Lung (tissue), 12 donors: ENCODE data around the gene PLCB4. TPM values are rescaled to one million over a fixed set of nuclear protein-coding genes. Genes with fewer than 3 reads are reported as not detected.

Source experiments
- ATAC-seq: fragments of 200-7000 bp; cut with Tn5 transposase; one replicate; pipeline ENCODE4 v1.9.1; 2020; ENCODE audit warnings: moderate number of reproducible peaks; ENCODE audit not compliant: insufficient read depth, low FRiP score
- DNase-seq, 3 donors: peaks; one replicate each; pipeline ENCODE4 v3.0.0-alpha.2; 2013 to 2017
- H3K27ac ChIP-seq, 2 donors: one replicate each; pipeline ENCODE4 v1.5.1; 2013; ENCODE audit warnings: mild to moderate bottlenecking in 2 of 2, moderate library complexity in 2 of 2, control low read depth in 1 of 2, inconsistent platforms in 1 of 2, low read depth in 1 of 2, low read length in 1 of 2
- H3K27me3 ChIP-seq, 3 donors: one replicate each; pipeline ENCODE4 v1.5.1; 2013; ENCODE audit warnings: low read length in 2 of 3; ENCODE audit not compliant: control insufficient read depth in 3 of 3, insufficient read depth in 3 of 3
- H3K36me3 ChIP-seq, 4 donors: one replicate each; pipeline ENCODE4 v1.5.1; 2013; ENCODE audit warnings: low read length in 4 of 4, mild to moderate bottlenecking in 1 of 4, moderate library complexity in 1 of 4; ENCODE audit not compliant: control insufficient read depth in 4 of 4, insufficient read depth in 4 of 4
- H3K4me1 ChIP-seq, 5 donors: one replicate each; pipeline ENCODE4 v1.5.1; 2013; ENCODE audit warnings: low read length in 5 of 5, mild to moderate bottlenecking in 2 of 5, moderate library complexity in 1 of 5; ENCODE audit not compliant: control insufficient read depth in 5 of 5, insufficient read depth in 5 of 5
- H3K4me3 ChIP-seq: one replicate; pipeline ENCODE4 v1.5.1; 2013; ENCODE audit warnings: mild to moderate bottlenecking, control low read depth, moderate library complexity
- H3K9ac ChIP-seq, 2 donors: one replicate each; pipeline ENCODE4 v1.5.1; 2013; ENCODE audit warnings: low read length in 2 of 2, control low read depth in 1 of 2; ENCODE audit not compliant: insufficient read depth in 1 of 2
- H3K9me3 ChIP-seq, 4 donors: one replicate each; pipeline ENCODE4 v1.5.1; 2013; ENCODE audit warnings: low read length in 3 of 4, mild to moderate bottlenecking in 1 of 4, moderate library complexity in 1 of 4; ENCODE audit not compliant: control insufficient read depth in 4 of 4, insufficient read depth in 3 of 4
- WGBS, 2 donors: extraction: QIAGEN DNeasy Blood & Tissue Kit; methylation state at CpG; one replicate each; pipeline ENCODE4 v1.1.7; 2013; 5-methylcytosine and 5-hydroxymethylcytosine counted together
- polyA plus RNA-seq, 2 donors: library from polyadenylated mRNA; stranded (reverse); fragments of 200-250 nt; gene quantifications; one replicate each; pipeline ENCODE4 v1.2.1, GENCODE V29; 2013
- total RNA-seq, 2 donors: library from RNA; depleted of rRNA in 1 of 2; stranded (reverse); fragments of >200 nt in 1 of 2; gene quantifications; one replicate each; pipeline ENCODE4 v1.2.1, GENCODE V29; 2014 to 2021
- TF ChIP-seq, protein P1 (sequence below): IDR thresholded peaks from 2 replicates; pipeline ENCODE4 v1.5.1; 2012; ENCODE audit warnings: mild to moderate bottlenecking; ENCODE audit errors: control extremely low read depth, extremely low read depth
- donor health status: control.
- donor health status: control.
- donor health status: Bipolar disorder and iron deficiency.
- donor health status: healthy.
- donor health status: DM: yes; HTN: yes; CAD: no.

The PLCB4 gene
- total and polyA plus RNA-seq, 4 donors = 2.1 to 18.6 (median 5.6) TPM

DNA sequence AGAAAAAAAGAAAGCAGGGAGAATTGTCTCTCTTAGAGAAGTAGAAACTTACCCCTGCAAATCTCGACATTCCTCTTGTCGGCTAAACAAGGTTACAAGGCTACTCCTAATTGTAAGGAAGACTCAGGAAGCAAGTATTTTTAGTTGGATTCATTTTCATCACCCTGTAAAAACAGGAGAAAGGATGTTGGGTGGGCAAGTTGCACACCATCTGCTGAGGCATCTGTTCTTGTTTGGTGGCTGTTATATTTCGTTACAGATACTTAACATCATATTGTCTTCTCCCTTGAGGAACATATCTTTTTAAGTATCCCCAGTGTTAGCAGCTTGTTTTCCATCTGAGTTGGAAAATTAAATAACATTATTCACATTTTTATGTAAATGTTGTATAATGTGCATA is 187.5 kb downstream of the PLCB4 start:
- H3K27ac ChIP-seq = no peak overlapping the region
- DNase-seq = no peak
- H3K36me3 ChIP-seq = no peaks in the 10 kb centered on the region
- H3K27me3 ChIP-seq = no peaks in the 10 kb centered on the region
- H3K9me3 ChIP-seq = no peaks in the 10 kb centered on the region
- H3K9ac ChIP-seq = no peak overlapping the region
- TF ChIP-seq, protein P1, sequence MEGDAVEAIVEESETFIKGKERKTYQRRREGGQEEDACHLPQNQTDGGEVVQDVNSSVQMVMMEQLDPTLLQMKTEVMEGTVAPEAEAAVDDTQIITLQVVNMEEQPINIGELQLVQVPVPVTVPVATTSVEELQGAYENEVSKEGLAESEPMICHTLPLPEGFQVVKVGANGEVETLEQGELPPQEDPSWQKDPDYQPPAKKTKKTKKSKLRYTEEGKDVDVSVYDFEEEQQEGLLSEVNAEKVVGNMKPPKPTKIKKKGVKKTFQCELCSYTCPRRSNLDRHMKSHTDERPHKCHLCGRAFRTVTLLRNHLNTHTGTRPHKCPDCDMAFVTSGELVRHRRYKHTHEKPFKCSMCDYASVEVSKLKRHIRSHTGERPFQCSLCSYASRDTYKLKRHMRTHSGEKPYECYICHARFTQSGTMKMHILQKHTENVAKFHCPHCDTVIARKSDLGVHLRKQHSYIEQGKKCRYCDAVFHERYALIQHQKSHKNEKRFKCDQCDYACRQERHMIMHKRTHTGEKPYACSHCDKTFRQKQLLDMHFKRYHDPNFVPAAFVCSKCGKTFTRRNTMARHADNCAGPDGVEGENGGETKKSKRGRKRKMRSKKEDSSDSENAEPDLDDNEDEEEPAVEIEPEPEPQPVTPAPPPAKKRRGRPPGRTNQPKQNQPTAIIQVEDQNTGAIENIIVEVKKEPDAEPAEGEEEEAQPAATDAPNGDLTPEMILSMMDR = no peak
- peaks cover 0 to 2% (median 0%) of the 10 kb centered on the region in 5 donors for H3K4me1 ChIP-seq
- no peak for ATAC-seq
- WGBS, 2 donors = 70 to 86% methylated on average over 3 of the region's 3 CpGs
- no peak overlapping the region for H3K4me3 ChIP-seq

DNA sequence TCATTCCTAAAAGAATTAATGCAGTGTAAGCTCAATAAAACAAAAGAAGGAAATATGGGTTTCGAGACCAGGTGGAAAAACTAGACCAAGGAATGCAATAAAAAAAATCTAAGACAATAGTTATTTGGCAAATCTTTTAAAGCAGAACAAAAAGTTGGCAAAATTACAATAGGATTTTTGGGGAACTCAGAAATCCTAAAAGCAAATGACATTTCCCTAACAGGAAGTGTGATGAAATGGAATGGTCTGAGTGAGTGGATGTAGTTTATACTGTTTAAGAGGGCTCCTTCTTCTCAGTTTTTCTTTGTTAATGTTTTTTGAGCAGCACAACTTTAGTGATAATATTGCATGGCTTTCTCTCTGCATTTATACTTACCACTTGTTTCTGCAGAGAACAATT is 190.0 kb downstream of the PLCB4 start:
- Histone ChIP-seq H3K27ac (no peak overlapping the region), H3K9ac (no peak overlapping the region), H3K9me3 (no peaks in the 10 kb centered on the region), H3K4me1 (peaks cover 0 to 22% (median 2%) of the 10 kb centered on the region in 5 donors), H3K27me3 (no peaks in the 10 kb centered on the region), H3K36me3 (no peaks in the 10 kb centered on the region), H3K4me3 (no peak overlapping the region)
- WGBS, 2 donors = 36 to 47% methylated on average over 1 of the region's 1 CpG
- no peak for ATAC-seq
- TF ChIP-seq, protein P1 = no peak
- DNase-seq = no peak

DNA sequence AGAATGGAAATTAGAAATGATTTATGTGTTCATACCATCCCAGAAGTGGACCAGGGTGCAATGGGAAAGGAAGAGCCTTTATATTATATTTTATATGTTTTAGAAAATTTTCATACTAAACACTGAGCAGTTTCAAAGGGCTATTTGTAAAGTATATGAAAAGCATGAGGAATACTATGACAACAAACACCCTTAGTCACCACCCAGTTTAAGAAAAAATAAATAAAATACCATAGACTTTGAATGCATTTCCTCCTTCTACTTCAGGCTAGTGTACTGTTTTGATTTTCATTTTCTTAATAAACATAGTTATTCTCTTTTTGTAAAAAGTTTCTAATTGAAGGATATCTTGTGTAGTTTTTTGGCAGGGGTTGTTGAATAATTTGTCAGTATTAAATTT is 191.1 kb downstream of the PLCB4 start:
- Histone ChIP-seq H3K36me3 (no peaks in the 10 kb centered on the region), H3K4me3 (no peak overlapping the region), H3K9me3 (no peaks in the 10 kb centered on the region), H3K4me1 (peaks cover 0 to 22% (median 2%) of the 10 kb centered on the region in 5 donors), H3K9ac (no peak overlapping the region), H3K27ac (no peak overlapping the region), H3K27me3 (no peaks in the 10 kb centered on the region)
- TF ChIP-seq, protein P1 = no peak
- ATAC-seq (no peak), DNase-seq (no peak)

DNA sequence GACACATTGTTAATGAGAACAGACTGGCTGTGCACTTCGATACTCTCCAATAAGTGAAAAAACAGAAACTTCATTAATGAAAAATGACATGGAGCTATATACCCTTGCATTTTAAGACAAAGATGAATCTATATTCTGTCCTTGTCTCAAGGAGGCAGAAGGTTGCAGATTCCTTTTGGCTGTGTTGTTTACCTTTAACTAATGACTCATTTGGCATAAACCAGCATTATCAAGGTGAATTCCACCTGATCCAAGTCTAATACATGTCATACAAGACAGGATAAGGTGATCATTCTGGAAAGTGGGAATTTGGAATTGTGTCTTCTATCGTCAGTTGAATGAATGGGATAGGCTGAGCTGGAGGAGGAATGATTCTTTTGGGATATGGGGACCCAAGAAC is 192.9 kb downstream of the PLCB4 start:
- TF ChIP-seq, protein P1 = no peak
- no peaks in the 10 kb centered on the region for H3K9me3 ChIP-seq
- peaks cover 0 to 24% (median 2%) of the 10 kb centered on the region in 5 donors for H3K4me1 ChIP-seq
- H3K9ac ChIP-seq = no peak overlapping the region
- no peaks in the 10 kb centered on the region for H3K36me3 ChIP-seq
- ATAC-seq (no peak), DNase-seq (no peak)
- WGBS, 2 donors = 86 to 95% methylated on average over 2 of the region's 2 CpGs
- H3K27ac ChIP-seq = no peak overlapping the region
- H3K27me3 ChIP-seq = no peaks in the 10 kb centered on the region
- no peak overlapping the region for H3K4me3 ChIP-seq
